ENCODE measurements around the gene ELAC1. TPM values are rescaled to one million over a fixed set of nuclear protein-coding genes. Genes with fewer than 3 reads are reported as not detected.

Gene ELAC1
- 4.8 and 6.2 TPM in 2 replicates for total RNA-seq (2014; rRNA removed; shearing (Covaris generic))
- 12.9 and 13.1 TPM in 2 replicates for polyA plus RNA-seq (2016; fragmentation: Nextera tagmentation; extraction: Ambion mirVana)

GRCh38 chr18:50967714-50968661, at the start of gene ELAC1:
Gene ELAC1, plus strand, starts transcription at chr18:50968040. Its CDS starts 6,365 bp downstream, at chr18:50974405.
- Histone ChIP-seq H3K79me2 (ENCODE audit: insufficient read depth) (peaks cover 19% of the 10 kb centered on the region), H3K4me2 (ENCODE audit: unreplicated experiment) (peak within 1 kb of the TSS; percentile 95), H3K27me3 (replicated peaks; ENCODE audit: insufficient read depth) (no peaks in the 10 kb centered on the region), H3K36me3 (ENCODE audit: low read depth) (no peaks in the 10 kb centered on the region), H2AFZ (peak within 1 kb of the TSS; percentile 94), H3K27ac (peak within 1 kb of the TSS; percentile 92), H3F3A (ENCODE audit: insufficient read depth) (peaks cover 18% of the 10 kb centered on the region), H3K4me3 (peak within 1 kb of the TSS; percentile 87), H3K9me3 (ENCODE audit: low read depth) (no peaks in the 10 kb centered on the region), H3K9ac (peak within 1 kb of the TSS; percentile 96), H4K20me1 (ENCODE audit: insufficient read depth) (no peaks in the 10 kb centered on the region), H3K9me2 (ENCODE audit: insufficient read depth) (no peaks in the 10 kb centered on the region), H3K4me1 (ENCODE audit: insufficient read depth) (peaks cover 12% of the 10 kb centered on the region)
- in situ Hi-C loops (cut with MboI) = no loop called here
- TF ChIP-seq EZH2phosphoT487 (IDR thresholded peaks at IDR 0.05; ENCODE audit: insufficient read depth, low read depth) (no peak), EZH2 (IDR thresholded peaks at IDR 0.05; ENCODE audit: insufficient read depth, poor library complexity, severe bottlenecking) (no peak)
- WGBS, 2 experiments (ENCODE audit: low coverage in 1 of 2, low lambda C conversion rate in 2 of 2, missing lambda C conversion rate in 2 of 2) = 1 to 2% methylated on average over 51 to 79 of the region's 84 CpGs
- DNase-seq = peak; percentile 91

- no peaks in the 10 kb centered on the region for H3K79me2 ChIP-seq (ENCODE audit: insufficient read depth)
- WGBS, 2 experiments (ENCODE audit: low coverage in 1 of 2, low lambda C conversion rate in 2 of 2, missing lambda C conversion rate in 2 of 2) = 95 to 97% methylated on average over 5 of the region's 5 CpGs
- H3K9me2 ChIP-seq (ENCODE audit: insufficient read depth) = no peaks in the 10 kb centered on the region
- no peaks in the 10 kb centered on the region; the same call in 1 of the 2 replicates for H3K4me1 ChIP-seq (ENCODE audit: insufficient read depth)
- H3K27me3 ChIP-seq (replicated peaks; ENCODE audit: insufficient read depth) = no peaks in the 10 kb centered on the region
- H3K36me3 ChIP-seq (ENCODE audit: low read depth) = no peaks in the 10 kb centered on the region
- H3K9ac ChIP-seq = no peak overlapping the region
- no peak for DNase-seq
- H4K20me1 ChIP-seq (ENCODE audit: insufficient read depth) = no peaks in the 10 kb centered on the region
- no peak overlapping the region for H3K4me3 ChIP-seq
- TF ChIP-seq EZH2 (IDR thresholded peaks at IDR 0.05; ENCODE audit: insufficient read depth, poor library complexity, severe bottlenecking) (no peak), EZH2phosphoT487 (IDR thresholded peaks at IDR 0.05; ENCODE audit: insufficient read depth, low read depth) (no peak)
- no peaks in the 10 kb centered on the region for H3F3A ChIP-seq (ENCODE audit: insufficient read depth)
- in situ Hi-C loops (cut with MboI) = no loop called here
- H3K9me3 ChIP-seq (ENCODE audit: low read depth) = no peaks in the 10 kb centered on the region
- H3K27ac ChIP-seq = no peak overlapping the region
- H3K4me2 ChIP-seq (ENCODE audit: unreplicated experiment) = no peak overlapping the region
- no peak overlapping the region for H2AFZ ChIP-seq
These were observed 49.7 kb upstream of the ELAC1 start for GRCh38 chr18:50918153-50918552.

- Histone ChIP-seq H3K4me2 (ENCODE audit: unreplicated experiment) (no peak overlapping the region), H3K4me1 (ENCODE audit: insufficient read depth) (peaks cover 12% of the 10 kb centered on the region; the same call in 1 of the 2 replicates), H3K36me3 (ENCODE audit: low read depth) (peaks cover 22% of the 10 kb centered on the region), H2AFZ (no peak overlapping the region), H3K27ac (peak overlapping the region; percentile 4; the same call in 1 of the 2 replicates), H3K79me2 (ENCODE audit: insufficient read depth) (no peaks in the 10 kb centered on the region), H3K27me3 (replicated peaks; ENCODE audit: insufficient read depth) (no peaks in the 10 kb centered on the region), H3F3A (ENCODE audit: insufficient read depth) (no peaks in the 10 kb centered on the region), H4K20me1 (ENCODE audit: insufficient read depth) (no peaks in the 10 kb centered on the region), H3K9ac (no peak overlapping the region), H3K9me2 (ENCODE audit: insufficient read depth) (no peaks in the 10 kb centered on the region), H3K4me3 (no peak overlapping the region), H3K9me3 (ENCODE audit: low read depth) (no peaks in the 10 kb centered on the region)
- TF ChIP-seq EZH2 (IDR thresholded peaks at IDR 0.05; ENCODE audit: insufficient read depth, poor library complexity, severe bottlenecking) (no peak), EZH2phosphoT487 (IDR thresholded peaks at IDR 0.05; ENCODE audit: insufficient read depth, low read depth) (no peak)
- peak; percentile 44 for DNase-seq
- in situ Hi-C loops (cut with MboI) = no loop called here
- 83 to 84% methylated on average over 2 of the region's 2 CpGs for WGBS, 2 experiments (ENCODE audit: low coverage in 1 of 2, low lambda C conversion rate in 2 of 2, missing lambda C conversion rate in 2 of 2)
These were observed 43.5 kb upstream of the ELAC1 start for GRCh38 chr18:50924372-50924771.

- no peaks in the 10 kb centered on the region for H3F3A ChIP-seq (ENCODE audit: insufficient read depth)
- no peak overlapping the region for H3K9ac ChIP-seq
- H3K36me3 ChIP-seq (ENCODE audit: low read depth) = peaks cover 22% of the 10 kb centered on the region
- no peaks in the 10 kb centered on the region for H4K20me1 ChIP-seq (ENCODE audit: insufficient read depth)
- H3K4me1 ChIP-seq (ENCODE audit: insufficient read depth) = peaks cover 12% of the 10 kb centered on the region; the same call in 1 of the 2 replicates
- no peak overlapping the region for H2AFZ ChIP-seq
- no peak for DNase-seq
- TF ChIP-seq EZH2phosphoT487 (IDR thresholded peaks at IDR 0.05; ENCODE audit: insufficient read depth, low read depth) (no peak), EZH2 (IDR thresholded peaks at IDR 0.05; ENCODE audit: insufficient read depth, poor library complexity, severe bottlenecking) (no peak)
- H3K4me2 ChIP-seq (ENCODE audit: unreplicated experiment) = no peak overlapping the region
- H3K27ac ChIP-seq = no peak overlapping the region
- H3K79me2 ChIP-seq (ENCODE audit: insufficient read depth) = no peaks in the 10 kb centered on the region
- no peak overlapping the region for H3K4me3 ChIP-seq
- in situ Hi-C loops (cut with MboI) = no loop called here
- H3K9me3 ChIP-seq (ENCODE audit: low read depth) = no peaks in the 10 kb centered on the region
- no peaks in the 10 kb centered on the region for H3K27me3 ChIP-seq (replicated peaks; ENCODE audit: insufficient read depth)
- no peaks in the 10 kb centered on the region for H3K9me2 ChIP-seq (ENCODE audit: insufficient read depth)
These were observed 41.3 kb upstream of the ELAC1 start for GRCh38 chr18:50926521-50926920.
